HEK293 (cell line): ENCODE data around the gene PRDM5.

Experiments used
- RBAK ChIP-seq: fragments of 450-650 bp; formaldehyde crosslinking; IDR thresholded peaks from 2 replicates; pipeline ENCODE4 v1.5.1; 2016; ENCODE audit warnings: missing biosample characterization, missing genetic modification characterization
- ZFP41 ChIP-seq: fragments of 450-650 bp; formaldehyde crosslinking; IDR thresholded peaks from 2 replicates; pipeline ENCODE4 v1.5.1; 2016; ENCODE audit warnings: missing biosample characterization, missing genetic modification characterization, borderline replicate concordance
- ZNF121 ChIP-seq: fragments of 450-650 bp; formaldehyde crosslinking; IDR thresholded peaks from 2 replicates; pipeline ENCODE4 v1.5.1; 2016; ENCODE audit warnings: missing biosample characterization, missing genetic modification characterization
- ZNF274 ChIP-seq, 2 experiments: fragments of 200-500 bp in 1 of 2; fragments of 450-650 bp in 1 of 2; sonication (Bioruptor generic) in 1 of 2; formaldehyde crosslinking in 1 of 2; IDR thresholded peaks; 2 replicates each; pipeline versions ENCODE4 v1.5.1 to v1.6.1; 2014 to 2016; ENCODE audit warnings: borderline replicate concordance in 1 of 2, inconsistent platforms in 1 of 2, low read length in 1 of 2, missing biosample characterization in 1 of 2, missing genetic modification characterization in 1 of 2
- ZNF335 ChIP-seq: fragments of 450-650 bp; formaldehyde crosslinking; conservative IDR thresholded peaks from 2 replicates; pipeline ENCODE4 v1.5.1; 2016; ENCODE audit warnings: missing biosample characterization, missing genetic modification characterization
- ZNF37A ChIP-seq: fragments of 450-650 bp; IDR thresholded peaks from 2 replicates; pipeline ENCODE4 v1.5.1; 2018; ENCODE audit warnings: missing biosample characterization, missing genetic modification characterization
- ZNF48 ChIP-seq: fragments of 450-650 bp; formaldehyde crosslinking; IDR thresholded peaks from 2 replicates; pipeline ENCODE4 v1.5.1; 2016; ENCODE audit warnings: missing biosample characterization, missing genetic modification characterization
- ZNF501 ChIP-seq: fragments of 450-650 bp; formaldehyde crosslinking; IDR thresholded peaks from 2 replicates; pipeline ENCODE4 v1.5.1; 2016; ENCODE audit warnings: missing biosample characterization, missing genetic modification characterization
- ZNF571 ChIP-seq: fragments of 450-650 bp; formaldehyde crosslinking; IDR thresholded peaks from 2 replicates; pipeline ENCODE4 v1.5.0; 2017; ENCODE audit warnings: missing biosample characterization, missing genetic modification characterization
- ZNF624 ChIP-seq: fragments of 450-650 bp; formaldehyde crosslinking; IDR thresholded peaks from 2 replicates; pipeline ENCODE4 v1.5.1; 2017; ENCODE audit warnings: missing biosample characterization, missing genetic modification characterization
- TF ChIP-seq, protein P1 (sequence below): fragments of 450-650 bp; formaldehyde crosslinking; IDR thresholded peaks from 2 replicates; pipeline ENCODE4 v1.5.1; 2016; ENCODE audit warnings: missing biosample characterization, missing genetic modification characterization
- TF ChIP-seq, protein P2 (sequence below): fragments of 450-650 bp; formaldehyde crosslinking; IDR thresholded peaks from 2 replicates; pipeline ENCODE4 v1.5.1; 2016; ENCODE audit warnings: missing biosample characterization, missing genetic modification characterization
- TF ChIP-seq, protein P3 (sequence below): fragments of 450-650 bp; formaldehyde crosslinking; IDR thresholded peaks from 2 replicates; pipeline ENCODE4 v1.5.1; 2016; ENCODE audit warnings: missing biosample characterization, missing genetic modification characterization

DNA sequence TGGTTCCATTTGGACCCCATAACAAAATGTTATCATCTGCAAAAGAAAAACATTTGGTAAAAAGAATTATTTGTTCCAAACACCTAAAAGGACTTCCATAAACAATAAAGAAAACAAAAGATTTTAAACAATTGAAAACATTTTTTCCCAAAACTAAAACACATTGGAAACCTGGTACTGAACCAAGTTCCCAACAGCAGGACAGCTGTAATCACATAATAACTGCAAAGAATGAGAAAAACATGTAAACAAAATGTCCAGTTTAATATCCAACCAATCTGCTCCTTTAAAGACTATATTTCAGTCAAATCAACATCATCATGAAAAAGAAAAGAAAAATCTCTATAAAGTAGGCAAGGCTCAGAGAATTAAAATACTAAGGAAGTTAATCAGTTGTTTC is 36.3 kb downstream of the PRDM5 start:
- no peak for TF ChIP-seq ZNF335 (tag by site-specific recombination)
- no peak for TF ChIP-seq ZNF48 (tag by site-specific recombination)
- no peak for TF ChIP-seq ZNF501 (tag by site-specific recombination)
- TF ChIP-seq, protein P1, sequence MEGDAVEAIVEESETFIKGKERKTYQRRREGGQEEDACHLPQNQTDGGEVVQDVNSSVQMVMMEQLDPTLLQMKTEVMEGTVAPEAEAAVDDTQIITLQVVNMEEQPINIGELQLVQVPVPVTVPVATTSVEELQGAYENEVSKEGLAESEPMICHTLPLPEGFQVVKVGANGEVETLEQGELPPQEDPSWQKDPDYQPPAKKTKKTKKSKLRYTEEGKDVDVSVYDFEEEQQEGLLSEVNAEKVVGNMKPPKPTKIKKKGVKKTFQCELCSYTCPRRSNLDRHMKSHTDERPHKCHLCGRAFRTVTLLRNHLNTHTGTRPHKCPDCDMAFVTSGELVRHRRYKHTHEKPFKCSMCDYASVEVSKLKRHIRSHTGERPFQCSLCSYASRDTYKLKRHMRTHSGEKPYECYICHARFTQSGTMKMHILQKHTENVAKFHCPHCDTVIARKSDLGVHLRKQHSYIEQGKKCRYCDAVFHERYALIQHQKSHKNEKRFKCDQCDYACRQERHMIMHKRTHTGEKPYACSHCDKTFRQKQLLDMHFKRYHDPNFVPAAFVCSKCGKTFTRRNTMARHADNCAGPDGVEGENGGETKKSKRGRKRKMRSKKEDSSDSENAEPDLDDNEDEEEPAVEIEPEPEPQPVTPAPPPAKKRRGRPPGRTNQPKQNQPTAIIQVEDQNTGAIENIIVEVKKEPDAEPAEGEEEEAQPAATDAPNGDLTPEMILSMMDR (tag by site-specific recombination): no peak
- no peak for TF ChIP-seq RBAK (tag by site-specific recombination)
- TF ChIP-seq ZNF571 (tag by site-specific recombination): no peak
- no peak for TF ChIP-seq ZNF624 (tag by site-specific recombination)
- no peak for TF ChIP-seq ZFP41 (tag by site-specific recombination)
- TF ChIP-seq, protein P2, sequence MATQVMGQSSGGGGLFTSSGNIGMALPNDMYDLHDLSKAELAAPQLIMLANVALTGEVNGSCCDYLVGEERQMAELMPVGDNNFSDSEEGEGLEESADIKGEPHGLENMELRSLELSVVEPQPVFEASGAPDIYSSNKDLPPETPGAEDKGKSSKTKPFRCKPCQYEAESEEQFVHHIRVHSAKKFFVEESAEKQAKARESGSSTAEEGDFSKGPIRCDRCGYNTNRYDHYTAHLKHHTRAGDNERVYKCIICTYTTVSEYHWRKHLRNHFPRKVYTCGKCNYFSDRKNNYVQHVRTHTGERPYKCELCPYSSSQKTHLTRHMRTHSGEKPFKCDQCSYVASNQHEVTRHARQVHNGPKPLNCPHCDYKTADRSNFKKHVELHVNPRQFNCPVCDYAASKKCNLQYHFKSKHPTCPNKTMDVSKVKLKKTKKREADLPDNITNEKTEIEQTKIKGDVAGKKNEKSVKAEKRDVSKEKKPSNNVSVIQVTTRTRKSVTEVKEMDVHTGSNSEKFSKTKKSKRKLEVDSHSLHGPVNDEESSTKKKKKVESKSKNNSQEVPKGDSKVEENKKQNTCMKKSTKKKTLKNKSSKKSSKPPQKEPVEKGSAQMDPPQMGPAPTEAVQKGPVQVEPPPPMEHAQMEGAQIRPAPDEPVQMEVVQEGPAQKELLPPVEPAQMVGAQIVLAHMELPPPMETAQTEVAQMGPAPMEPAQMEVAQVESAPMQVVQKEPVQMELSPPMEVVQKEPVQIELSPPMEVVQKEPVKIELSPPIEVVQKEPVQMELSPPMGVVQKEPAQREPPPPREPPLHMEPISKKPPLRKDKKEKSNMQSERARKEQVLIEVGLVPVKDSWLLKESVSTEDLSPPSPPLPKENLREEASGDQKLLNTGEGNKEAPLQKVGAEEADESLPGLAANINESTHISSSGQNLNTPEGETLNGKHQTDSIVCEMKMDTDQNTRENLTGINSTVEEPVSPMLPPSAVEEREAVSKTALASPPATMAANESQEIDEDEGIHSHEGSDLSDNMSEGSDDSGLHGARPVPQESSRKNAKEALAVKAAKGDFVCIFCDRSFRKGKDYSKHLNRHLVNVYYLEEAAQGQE (tag by site-specific recombination): no peak
- TF ChIP-seq ZNF274 (IDR thresholded peaks at IDR 0.05; ENCODE audit: low read length): no peak
- TF ChIP-seq ZNF274 (tag by site-specific recombination; IDR thresholded peaks at IDR 0.05; ENCODE audit: borderline replicate concordance): no peak
- no peak for TF ChIP-seq ZNF121 (tag by site-specific recombination)
- TF ChIP-seq ZNF37A (tag by site-specific recombination): no peak
- TF ChIP-seq, protein P3, sequence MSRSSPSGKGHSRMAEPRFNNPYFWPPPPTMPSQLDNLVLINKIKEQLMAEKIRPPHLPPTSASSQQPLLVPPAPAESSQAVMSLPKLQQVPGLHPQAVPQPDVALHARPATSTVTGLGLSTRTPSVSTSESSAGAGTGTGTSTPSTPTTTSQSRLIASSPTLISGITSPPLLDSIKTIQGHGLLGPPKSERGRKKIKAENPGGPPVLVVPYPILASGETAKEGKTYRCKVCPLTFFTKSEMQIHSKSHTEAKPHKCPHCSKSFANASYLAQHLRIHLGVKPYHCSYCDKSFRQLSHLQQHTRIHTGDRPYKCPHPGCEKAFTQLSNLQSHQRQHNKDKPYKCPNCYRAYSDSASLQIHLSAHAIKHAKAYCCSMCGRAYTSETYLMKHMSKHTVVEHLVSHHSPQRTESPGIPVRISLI (tag by site-specific recombination): no peak
